Measurements from ENCODE around the gene SCFD2.
A peak's percentile ranks its signal among the peaks of the same experiment; 100 is the strongest.

SCFD2 gene

DNA sequence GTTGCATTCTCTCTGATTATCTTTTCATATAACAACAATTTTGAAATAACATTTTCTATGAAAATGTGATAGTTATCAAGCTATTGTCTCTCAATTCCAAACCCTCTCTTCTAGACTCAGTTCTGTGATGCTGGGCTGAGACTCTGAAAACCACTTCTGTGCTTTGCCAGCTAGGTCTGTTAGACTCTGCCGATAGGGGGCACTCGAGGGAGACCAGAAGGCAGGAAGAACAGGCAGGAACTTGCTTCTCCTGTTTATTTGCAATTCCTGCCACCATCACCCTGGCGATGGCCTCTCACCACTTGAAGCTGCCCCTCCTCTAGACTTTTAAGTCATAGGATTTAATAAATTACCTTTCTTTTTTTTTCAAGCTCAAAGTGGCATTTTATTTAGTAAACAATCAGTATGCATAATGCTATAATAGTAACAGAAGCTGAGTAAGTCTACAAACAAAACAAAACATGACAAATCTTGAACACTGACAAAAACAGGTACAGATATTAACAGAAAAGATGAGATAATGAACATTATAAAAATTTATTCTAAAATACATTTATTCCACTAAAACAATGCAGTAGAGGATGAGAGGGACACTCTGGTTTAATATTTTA is 454.1 kb downstream of the SCFD2 start:
- DNase-seq = peak; percentile 85

DNA sequence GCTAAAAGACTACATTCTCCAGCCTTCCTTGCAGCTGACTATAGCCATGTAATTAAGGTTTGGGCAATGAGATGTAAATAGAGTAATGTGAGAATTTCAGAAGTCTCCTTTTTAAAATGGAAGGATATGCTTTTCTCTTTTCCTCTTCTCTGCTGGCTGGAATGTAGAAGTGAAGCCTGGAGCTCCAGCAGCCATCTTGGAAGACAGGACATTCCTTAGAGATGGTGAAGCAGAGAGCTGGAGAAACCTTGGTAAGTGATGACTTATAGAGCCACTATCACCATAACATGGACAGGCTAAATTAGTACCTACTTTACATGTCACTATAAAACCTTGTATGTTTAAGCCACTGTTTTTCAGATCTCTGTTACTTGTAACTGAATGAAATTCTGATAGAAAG is 455.7 kb downstream of the SCFD2 start:
- no peak for DNase-seq

DNA sequence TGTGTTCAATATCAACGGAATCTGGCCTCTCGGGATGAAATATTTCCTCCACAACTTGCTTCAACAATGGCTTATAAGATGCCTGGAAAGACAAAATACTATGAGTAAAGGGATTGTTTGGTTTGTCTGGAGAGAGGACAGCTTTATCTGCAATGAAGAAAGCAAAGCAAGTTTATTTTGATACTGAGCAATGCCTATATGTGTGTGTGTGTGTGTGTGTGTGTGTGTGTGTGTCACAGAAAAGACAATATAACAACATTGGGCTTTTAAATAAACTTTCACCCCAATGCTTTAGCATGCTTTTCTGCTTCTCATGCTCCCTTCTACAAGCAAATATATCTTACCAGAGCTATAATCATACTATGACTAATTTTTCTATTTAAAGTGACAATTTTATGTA is 458.4 kb downstream of the SCFD2 start:
- DNase-seq = no peak

DNA sequence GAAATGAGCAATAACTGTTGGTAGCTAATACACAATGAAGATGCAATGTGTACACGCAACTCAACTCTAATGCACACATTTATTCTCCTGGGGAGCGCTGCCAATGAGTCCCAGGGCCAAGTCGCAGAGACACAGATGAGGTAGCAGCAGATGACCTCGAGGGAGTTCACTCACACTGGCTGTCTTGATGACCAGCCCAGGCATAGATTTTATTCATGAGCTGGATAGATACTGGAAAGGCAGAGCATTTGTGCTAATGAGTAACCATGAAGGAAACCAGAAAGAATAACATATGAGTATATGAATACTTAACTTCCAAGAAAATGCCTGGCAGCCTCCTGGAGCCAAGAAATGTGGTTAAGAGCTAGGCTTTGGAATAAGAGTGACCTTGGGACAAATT is 461.4 kb downstream of the SCFD2 start:
- DNase-seq = no peak

DNA sequence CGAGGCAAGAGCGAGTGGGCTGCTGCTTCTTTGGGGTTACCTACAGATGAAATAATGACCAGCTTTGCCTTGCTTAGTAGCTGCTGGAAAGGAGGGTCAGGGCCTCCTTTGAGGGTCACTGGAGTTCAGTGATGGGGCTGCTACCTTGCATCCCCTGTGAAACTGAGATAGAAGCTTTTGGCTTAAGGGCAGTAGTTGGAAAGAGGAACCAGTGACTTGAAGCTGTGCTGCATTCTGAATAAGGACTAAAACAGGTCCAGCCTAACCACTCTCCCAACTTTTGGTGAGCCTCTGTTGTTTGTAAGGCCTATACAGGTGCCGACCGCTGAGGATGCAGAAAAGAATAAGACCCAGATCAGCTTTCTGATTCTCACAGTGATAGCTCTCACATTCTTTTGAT is 462.6 kb downstream of the SCFD2 start:
- DNase-seq = no peak

DNA sequence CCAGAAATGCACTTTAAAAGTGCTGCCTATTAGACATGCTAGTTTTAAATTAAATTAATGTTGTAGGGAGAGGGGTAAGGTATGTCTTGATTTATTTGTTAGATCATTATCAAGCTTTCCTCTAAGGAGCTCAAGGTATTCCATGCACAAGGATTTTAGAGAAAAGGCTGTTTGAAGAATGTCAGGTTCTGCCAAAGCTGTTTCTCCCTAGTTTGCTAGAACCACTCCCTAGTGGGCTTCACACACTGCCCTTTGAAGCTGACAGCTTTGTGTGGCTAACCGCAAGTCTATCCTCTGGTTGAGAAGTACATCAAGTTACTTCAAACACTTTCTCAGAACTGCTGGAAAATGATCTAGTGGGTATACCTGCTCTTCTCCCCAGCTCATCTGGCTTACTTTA is 471.4 kb downstream of the SCFD2 start:
- DNase-seq = no peak

DNA sequence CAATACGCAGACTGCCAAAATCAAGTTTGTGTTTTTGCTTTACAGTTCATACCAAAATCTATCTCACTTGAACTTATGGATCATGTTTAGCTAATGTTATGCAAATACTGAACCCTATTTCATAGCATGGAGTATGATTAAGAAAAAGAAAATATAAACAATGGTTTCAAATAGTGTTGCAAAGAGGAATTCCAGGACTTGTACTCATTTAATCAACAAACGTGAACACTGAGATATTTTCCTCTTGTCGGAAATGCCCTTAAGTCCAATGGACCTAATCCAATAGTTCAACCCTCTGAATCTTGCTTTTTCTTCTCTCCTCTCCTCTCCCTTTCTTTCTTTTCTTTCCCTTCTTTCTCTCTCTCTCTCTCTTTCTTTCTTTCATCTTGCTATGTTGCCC is 473.0 kb downstream of the SCFD2 start:
- no peak for DNase-seq

DNA sequence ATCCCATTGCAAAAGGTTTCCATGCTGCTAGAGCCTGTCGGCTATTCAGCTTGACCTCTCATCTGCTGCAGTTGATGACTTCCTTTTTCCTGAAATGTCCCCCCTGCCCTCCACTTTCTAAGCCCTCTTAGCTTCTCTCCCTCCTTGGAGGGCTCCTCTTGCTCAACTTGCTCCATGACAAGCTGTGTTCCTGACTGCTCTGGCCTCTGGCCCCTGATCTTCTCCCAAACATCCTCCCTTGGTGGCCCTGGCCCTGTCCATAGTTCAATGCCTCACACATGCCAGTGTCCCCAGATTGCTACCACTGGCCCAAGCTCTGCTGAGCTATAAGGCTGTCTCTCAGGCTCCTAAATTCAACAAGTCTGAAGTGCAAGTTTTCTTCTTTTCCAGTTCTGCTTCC is 474.1 kb downstream of the SCFD2 start:
- DNase-seq = no peak

DNA sequence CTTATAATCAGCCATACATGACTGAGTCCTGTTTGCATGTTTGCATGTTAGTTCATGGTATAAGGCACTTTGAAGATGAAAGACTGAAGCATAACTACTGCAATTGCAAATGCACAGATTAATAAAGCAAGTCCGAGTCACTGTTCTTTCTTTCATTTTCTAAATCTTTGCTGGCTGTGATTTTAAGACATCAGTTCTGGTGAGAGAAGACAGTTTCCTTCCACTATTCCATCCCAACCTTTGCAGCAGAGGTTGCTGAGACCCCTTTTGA is 475.4 kb downstream of the SCFD2 start:
- no peak for DNase-seq

DNA sequence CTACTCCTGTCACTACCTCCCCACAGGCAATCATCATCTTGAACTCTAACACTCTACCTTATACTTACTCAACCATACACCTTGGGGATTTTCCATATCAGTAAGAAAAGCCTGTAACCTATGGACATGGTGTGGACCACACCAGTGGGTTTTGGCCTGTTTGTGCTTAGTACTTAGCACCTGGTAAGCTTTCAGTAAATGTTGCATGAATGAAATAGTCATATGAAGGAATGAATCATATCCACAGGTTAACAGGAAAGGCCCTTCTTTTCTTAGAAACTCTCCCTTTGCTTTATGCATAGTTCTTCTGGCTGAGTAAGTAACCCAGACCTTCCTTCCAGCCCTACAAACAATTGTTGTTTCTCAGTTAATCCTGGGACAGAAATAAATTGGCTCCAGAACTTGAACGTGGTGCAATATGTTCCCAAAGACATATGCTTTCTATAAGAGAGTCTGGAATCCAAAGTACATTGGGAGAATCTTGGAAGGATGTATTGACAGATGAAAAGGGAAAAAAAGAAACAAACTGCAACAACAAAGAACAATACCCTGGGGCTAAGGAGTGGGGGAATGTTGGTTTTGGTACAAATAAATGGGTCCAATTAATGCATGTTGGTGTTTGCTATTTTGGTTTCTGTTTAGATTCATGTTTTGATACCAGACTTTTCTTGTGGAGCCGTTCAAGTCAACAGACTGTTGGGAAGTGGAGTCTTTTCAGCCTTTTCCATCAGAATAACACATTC is 475.9 kb downstream of the SCFD2 start:
- DNase-seq = no peak

DNA sequence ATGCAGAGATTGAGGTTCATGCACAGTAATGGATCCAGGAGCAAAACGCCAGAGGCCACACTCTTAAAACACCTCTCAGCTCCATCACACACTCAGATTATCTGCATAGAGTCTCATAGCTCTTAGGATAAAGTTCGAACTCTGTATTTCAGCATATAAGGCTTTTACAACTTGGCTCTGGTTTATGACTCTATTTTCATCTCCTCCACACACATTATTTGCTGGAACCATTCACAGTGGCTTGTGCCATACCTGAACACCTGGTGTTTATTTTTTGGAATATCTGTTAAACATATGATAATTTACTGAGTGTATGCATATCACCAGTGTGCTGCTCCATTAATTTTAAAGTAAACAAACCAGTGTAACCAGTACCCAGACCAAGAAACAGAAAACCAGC is 476.5 kb downstream of the SCFD2 start:
- DNase-seq = no peak

DNA sequence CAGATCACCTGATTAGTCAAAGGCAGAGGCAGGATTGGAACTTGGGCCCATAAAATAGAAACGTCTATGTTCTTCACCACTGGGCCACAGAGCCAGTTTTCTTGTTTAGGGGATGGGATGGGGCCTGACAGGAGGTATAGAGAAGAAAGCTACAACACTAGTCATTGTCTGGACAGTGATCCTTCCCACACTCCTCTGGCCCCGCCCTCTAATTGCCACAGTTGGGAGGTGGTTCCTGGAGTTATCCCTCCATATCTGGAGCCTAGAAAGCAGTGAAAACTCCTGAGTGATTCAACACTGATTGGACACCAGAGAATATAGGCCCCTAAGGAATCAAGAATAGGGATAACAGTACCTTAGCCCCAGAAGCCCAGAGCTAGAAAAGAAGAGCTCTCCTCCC is 480.9 kb downstream of the SCFD2 start:
- DNase-seq = no peak

DNA sequence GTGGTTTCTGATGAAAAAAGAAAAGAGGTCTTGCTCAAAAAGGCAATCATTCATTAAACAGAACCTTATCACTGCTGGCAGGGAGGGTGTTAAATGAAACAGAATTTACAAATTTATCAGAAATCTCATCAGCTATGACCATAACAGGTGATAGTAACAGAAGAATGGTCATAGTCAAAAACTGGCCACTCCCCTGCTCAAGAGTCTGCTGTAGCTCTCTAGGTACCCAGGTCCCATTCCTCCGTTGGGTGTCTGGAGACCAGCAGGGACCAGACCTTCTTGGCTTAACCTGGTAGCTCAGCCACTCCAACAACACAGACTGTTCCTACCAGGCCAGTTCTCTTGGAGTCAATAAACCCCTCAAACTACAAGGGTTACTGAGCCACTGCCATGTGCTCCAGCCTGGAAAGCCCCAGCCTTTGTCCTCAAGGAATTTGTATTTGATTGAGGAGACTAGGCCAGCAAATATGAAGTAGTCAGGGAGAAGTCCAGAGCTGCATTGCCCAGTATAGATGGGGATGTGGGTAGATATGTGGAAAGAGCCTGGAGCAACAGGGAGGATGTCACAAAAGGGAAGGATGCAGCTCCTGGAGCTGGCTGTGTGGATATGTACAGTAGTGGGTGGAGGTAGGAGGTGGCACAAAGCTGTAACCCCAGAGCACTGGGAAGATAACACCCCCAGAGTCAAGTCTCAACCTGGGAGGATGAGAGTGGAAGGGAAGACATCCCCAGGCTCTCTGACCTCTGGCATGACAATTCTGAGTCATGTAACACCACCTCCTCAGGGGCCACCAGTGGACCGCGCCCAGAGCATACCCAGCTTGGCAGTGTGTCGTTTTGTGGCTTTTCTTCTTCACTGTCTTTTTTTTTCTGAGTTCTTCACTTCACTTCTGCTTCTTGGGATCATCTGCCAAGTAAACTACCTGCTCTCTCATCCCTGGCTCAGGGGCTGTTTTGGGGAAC is 481.9 kb downstream of the SCFD2 start:
- DNase-seq = no peak

DNA sequence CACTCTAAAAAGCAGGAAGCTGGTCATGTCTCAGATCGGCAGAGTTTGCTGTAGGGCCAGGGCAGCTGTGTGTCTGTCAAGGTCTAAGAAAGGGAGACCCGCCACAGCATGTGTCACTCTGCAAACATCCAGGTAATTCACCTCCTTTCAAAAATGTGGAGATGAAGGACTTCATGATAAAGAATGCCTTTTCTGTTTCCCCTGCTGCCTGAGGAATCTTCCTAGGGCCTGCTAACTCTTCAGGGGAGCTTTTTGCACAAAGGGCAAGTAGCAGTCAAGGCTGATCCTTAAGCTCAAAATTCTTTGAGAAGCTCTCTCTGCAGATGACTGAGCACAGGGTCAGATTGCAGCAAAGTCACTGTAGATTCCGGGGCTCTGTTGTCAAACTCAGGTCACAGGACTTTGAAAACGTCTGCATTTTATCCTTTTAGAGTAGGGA is 482.7 kb downstream of the SCFD2 start:
- DNase-seq = no peak

DNA sequence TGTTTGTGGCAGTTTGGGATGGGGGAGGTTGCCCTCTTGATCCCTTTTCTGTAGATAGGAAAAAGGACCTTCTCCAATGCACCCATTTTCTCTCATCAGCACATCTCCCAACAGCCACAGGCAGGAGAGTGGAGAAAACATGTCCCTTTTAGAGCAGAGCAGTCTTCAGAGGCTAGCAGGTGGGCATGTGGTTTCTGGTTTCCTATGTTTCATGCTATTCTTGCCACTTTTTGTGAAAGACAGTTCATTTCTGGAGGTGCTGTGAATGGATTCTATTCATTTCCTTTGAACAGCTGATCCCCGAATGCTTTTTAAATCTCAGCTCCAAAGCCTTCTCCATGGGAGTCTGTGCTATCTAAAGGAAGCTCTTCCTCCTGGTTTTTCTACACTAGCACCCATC is 484.9 kb downstream of the SCFD2 start:
- no peak for DNase-seq

DNA sequence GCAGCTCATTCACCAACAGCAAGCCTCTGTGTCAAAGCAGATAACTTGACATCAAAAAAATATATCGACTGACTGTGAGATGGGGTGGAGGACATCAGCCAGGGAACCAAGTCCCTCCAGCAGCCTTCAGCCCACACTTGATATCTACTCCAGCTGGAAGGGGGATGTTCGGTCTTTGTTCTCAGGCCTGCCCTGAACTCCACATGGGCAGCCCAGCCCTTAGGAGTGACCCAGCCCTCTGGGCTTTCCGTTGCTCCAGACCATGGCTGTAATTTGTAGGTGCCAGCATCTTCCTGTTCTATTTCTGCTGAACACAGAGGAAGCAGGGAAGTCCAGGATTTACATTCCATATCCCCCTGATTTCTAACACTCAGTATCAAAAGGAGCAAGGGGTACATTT is 486.4 kb downstream of the SCFD2 start:
- DNase-seq = no peak

DNA sequence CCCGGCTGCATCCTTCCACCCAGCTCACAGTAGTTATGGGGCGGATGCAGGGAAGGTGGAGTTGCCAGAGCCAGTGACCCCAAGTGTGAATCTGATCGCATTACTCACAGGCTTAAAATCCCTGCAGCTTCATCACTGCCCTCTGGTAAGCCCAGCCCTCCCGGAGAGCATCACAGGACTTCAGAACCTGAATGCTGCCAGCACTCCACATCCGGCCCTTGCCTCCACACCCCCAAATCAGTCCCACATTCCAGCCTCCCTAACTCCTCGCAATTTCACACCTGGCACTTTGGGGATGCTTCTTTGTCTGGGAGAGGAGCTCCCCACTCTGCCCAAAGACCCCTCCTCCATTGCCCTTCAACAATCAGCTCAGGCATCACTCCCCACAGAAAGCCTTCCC is 488.2 kb downstream of the SCFD2 start:
- DNase-seq = no peak

DNA sequence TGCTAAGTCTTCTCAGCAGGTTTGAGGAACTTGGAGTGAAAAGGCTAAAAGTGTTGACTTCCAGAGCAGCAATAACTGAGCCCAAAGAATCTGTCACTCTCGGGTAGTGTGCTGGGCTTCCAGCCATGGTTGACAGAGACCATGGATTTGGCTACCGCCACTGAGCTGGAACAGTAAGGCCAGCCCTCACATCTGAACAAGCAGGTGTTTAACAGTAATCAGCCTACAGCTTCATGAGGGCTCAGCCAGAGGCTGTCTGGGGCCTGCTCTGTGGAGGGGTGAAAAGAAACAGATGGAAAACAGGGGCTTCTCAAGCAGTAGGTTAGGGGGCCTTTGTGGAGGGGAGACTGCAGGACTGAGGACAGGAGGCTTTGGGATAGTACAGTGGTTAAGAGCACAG is 488.8 kb downstream of the SCFD2 start:
- DNase-seq = no peak

DNA sequence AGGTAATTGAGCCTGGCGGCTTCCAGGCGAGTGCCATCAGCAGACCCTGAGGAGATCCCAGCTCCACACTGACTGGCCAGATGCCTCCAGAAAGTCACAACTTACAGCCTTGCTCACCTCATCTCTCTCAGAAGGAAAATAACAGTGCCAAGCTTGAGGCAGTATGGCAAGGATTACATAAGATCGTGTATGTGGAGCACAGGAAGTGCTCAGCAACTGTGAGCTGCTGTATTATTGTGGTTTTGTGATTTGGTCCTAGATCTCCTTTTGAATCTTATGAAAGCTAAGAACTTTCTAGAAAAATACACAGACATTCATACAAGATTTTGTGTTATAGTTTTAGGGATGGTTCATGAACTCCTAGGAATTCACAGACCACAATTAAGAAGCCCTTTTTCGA is 489.8 kb downstream of the SCFD2 start:
- DNase-seq = no peak

DNA sequence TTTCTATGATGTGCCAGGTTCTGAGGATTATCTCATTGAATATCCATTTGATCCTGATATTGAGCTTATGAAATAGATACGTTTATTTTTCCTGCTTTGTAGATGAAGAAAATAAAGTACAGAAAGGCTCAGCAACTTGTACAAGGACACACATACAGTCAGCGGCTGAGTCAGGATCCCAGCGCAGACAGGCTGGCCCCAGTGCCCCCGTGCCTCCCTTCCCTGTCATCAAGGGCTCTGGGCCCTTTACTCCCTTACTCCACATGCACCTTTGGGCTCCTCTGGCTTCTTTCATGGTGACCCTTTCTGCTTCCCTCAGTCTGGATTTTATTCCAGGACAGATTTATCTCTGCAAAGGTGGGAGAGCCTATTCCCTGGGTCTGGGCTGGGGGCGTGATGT is 490.9 kb downstream of the SCFD2 start:
- DNase-seq = no peak

DNA sequence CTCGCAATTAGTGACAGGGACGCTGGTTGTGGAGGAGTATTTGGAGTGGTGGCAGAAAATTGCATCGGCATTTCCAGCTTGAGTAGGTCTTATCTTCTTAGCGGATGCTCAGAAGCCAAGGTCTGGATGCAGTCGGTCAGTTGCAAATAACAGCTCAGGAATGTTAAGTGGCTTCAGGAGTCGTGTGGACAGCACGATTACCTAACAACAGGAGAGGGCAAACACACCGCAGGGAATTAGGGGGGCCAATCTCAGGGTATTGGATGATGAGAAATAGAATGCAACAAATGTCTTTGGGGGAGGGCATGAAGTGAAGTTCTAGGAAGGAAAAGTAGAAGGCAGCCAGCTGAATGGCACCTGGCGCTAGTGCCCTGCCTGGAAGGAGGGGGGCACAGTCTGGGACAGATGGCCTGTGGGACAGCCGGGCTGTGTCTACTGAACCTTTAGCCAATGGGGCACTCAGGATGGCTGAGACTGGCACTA is 492.0 kb downstream of the SCFD2 start:
- no peak for DNase-seq

DNA sequence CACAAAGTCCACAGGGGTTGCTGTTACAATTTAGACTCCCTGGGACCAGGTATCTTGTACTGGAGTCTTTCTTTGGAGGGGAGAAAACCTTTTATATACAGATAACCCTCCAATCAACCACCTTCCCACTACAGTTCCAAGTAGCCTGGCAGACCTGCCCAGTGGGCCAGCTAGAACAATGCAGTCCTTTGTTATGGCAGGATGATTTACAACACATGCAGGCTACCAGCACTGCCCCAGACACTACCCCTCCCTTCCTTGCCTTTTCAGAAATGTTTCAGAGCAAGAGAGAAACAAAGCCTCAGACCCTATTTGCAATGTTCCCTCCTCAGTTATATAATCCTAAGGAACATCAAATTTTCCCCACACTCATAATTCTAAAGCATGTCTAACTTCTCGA is 492.7 kb downstream of the SCFD2 start:
- DNase-seq = no peak

DNA sequence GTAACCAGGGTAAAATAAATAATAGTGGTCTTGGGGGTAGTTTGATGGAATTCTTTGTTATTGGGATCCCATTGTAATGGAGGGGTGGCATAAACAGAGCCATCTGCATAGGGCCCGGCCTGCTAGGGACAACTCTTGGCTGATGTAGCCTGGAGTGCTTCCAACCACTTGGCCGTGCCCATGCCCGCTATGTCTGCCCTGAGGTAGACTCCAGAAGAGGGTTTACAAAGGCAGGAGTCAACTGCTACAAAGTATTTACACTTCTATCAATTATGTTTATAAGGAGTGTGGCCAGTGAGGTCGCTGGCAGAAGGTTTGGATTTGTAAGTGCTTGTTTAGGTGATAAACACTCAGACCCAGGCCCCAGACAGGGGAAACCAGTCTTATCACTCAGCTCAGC is 495.6 kb downstream of the SCFD2 start:
- DNase-seq = no peak

DNA sequence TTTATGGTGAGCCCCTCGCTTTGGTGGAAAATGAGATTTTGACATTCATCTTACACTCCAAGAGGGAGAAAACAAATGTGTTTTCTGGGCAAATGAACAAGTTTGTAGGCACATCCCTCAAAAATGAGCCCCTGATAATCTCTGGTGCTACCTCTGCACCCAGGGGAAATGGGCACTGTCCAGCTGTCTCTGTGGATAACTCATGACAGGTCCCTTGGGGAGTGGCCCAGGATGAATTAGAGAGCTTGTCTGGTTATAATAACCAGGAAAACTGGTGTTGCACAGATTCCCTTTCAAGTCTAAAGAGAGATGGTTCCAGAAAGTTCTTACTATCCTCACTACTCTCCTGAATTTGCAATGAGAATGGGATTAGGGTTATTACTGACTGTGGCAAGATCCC is 496.2 kb downstream of the SCFD2 start:
- DNase-seq = no peak
